Osteoblast (primary cell): ENCODE results near the gene CNBP. TPM values are rescaled to one million over a fixed set of nuclear protein-coding genes. Genes with fewer than 3 reads are reported as not detected.
A peak's percentile ranks its signal among the peaks of the same experiment; 100 is the strongest.

Experiments
- DNase-seq: peaks from one replicate; pipeline ENCODE4 v3.0.0; 2011; ENCODE audit warnings: low spot score, mixed read lengths; ENCODE audit not compliant: insufficient read length; ENCODE audit errors: missing footprints
- H2AFZ ChIP-seq: 2 replicates; pipeline ENCODE4 v1.6.0; 2011; ENCODE audit warnings: mild to moderate bottlenecking, low read length
- H3K27ac ChIP-seq: 2 replicates; pipeline ENCODE4 v1.5.1; 2011; ENCODE audit warnings: mild to moderate bottlenecking, low read depth, low read length, moderate library complexity
- H3K27me3 ChIP-seq: 2 replicates; pipeline ENCODE4 v1.6.0; 2012; ENCODE audit warnings: mild to moderate bottlenecking, control low read depth, inconsistent platforms, low read length, moderate library complexity; ENCODE audit not compliant: insufficient read depth
- H3K36me3 ChIP-seq: 2 replicates; pipeline ENCODE4 v1.5.1; 2011; ENCODE audit warnings: mild to moderate bottlenecking, low read length, control low read depth, moderate library complexity; ENCODE audit not compliant: insufficient read depth
- H3K4me1 ChIP-seq: 2 replicates; pipeline ENCODE4 v1.5.1; 2011; ENCODE audit warnings: mild to moderate bottlenecking, low read length, control low read depth, moderate library complexity; ENCODE audit not compliant: insufficient read depth
- H3K4me2 ChIP-seq: 2 replicates; pipeline ENCODE4 v1.6.0; 2011; ENCODE audit warnings: mild to moderate bottlenecking, low read length; ENCODE audit not compliant: insufficient read depth
- H3K4me3 ChIP-seq: fragments of 200-600 bp; sonication (generic); 3 replicates; pipeline ENCODE4 v1.5.1; 2012; ENCODE audit warnings: mild to moderate bottlenecking, low read length, inconsistent platforms; ENCODE audit not compliant: insufficient read depth
- H3K79me2 ChIP-seq: 2 replicates; pipeline ENCODE4 v1.6.0; 2012; ENCODE audit warnings: mild to moderate bottlenecking, low read length, control low read depth, inconsistent platforms; ENCODE audit not compliant: insufficient read depth
- H3K9me3 ChIP-seq: 2 replicates; pipeline ENCODE4 v1.5.1; 2011; ENCODE audit warnings: low read depth, low read length, control low read depth
- H4K20me1 ChIP-seq: 2 replicates; pipeline ENCODE4 v1.6.0; 2012; ENCODE audit warnings: mild to moderate bottlenecking, low read length, control low read depth; ENCODE audit not compliant: insufficient read depth
- total RNA-seq: library from RNA; depleted of rRNA; stranded (reverse); fragments of >200 nt; gene quantifications from 2 replicates; pipeline ENCODE4 v1.2.3, GENCODE V29; 2012
- TF ChIP-seq, protein P1 (sequence below): IDR thresholded peaks from 2 replicates; pipeline ENCODE4 v1.5.1; 2011; ENCODE audit warnings: mild to moderate bottlenecking, low read depth, low read length, moderate library complexity; ENCODE audit errors: extremely low read depth

Gene CNBP
- total RNA-seq, 1 donor = 233 TPM

DNA sequence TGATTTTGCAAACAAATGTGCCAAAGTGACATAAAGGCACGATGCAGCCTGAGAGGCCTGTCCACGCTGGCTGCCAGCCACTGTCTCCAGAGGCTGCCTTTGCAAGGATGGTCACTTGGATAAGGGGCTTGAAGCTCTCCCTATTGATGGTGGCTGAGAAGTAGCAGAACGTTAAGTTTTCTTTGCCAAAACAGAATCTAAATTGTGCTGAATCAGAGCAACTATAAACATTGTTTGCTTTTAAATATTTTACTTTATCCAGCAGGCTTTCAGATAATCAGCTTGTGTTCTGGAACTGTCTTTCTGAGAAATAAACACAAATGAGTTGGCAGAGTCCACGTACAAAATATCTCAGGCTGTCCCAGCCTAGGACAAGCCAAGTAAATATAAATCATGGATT is 23.8 kb upstream of the CNBP start:
- Histone ChIP-seq H3K4me3 (no peak overlapping the region), H4K20me1 (no peaks in the 10 kb centered on the region), H3K79me2 (no peaks in the 10 kb centered on the region), H3K36me3 (no peaks in the 10 kb centered on the region), H3K4me1 (peaks cover 11% of the 10 kb centered on the region), H3K9me3 (no peaks in the 10 kb centered on the region), H3K27me3 (no peaks in the 10 kb centered on the region), H2AFZ (peak overlapping the region; percentile 32), H3K4me2 (no peak overlapping the region), H3K27ac (no peak overlapping the region)
- DNase-seq = peak; percentile 55
- TF ChIP-seq, protein P1, sequence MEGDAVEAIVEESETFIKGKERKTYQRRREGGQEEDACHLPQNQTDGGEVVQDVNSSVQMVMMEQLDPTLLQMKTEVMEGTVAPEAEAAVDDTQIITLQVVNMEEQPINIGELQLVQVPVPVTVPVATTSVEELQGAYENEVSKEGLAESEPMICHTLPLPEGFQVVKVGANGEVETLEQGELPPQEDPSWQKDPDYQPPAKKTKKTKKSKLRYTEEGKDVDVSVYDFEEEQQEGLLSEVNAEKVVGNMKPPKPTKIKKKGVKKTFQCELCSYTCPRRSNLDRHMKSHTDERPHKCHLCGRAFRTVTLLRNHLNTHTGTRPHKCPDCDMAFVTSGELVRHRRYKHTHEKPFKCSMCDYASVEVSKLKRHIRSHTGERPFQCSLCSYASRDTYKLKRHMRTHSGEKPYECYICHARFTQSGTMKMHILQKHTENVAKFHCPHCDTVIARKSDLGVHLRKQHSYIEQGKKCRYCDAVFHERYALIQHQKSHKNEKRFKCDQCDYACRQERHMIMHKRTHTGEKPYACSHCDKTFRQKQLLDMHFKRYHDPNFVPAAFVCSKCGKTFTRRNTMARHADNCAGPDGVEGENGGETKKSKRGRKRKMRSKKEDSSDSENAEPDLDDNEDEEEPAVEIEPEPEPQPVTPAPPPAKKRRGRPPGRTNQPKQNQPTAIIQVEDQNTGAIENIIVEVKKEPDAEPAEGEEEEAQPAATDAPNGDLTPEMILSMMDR = no peak

GRCh38 chr3:129205109-129205832 is 21.6 kb upstream of the CNBP start:
- Histone ChIP-seq H3K9me3 (no peaks in the 10 kb centered on the region), H4K20me1 (no peaks in the 10 kb centered on the region), H2AFZ (no peak overlapping the region), H3K79me2 (no peaks in the 10 kb centered on the region), H3K4me2 (no peak overlapping the region), H3K27me3 (no peaks in the 10 kb centered on the region), H3K4me1 (no peaks in the 10 kb centered on the region), H3K27ac (no peak overlapping the region), H3K36me3 (no peaks in the 10 kb centered on the region), H3K4me3 (no peak overlapping the region)
- TF ChIP-seq, protein P1 = no peak
- DNase-seq = peak; percentile 22

GRCh38 chr3:129204473-129204872 is 20.8 kb upstream of the CNBP start:
- Histone ChIP-seq H3K27ac (no peak overlapping the region), H4K20me1 (no peaks in the 10 kb centered on the region), H3K36me3 (no peaks in the 10 kb centered on the region), H3K79me2 (no peaks in the 10 kb centered on the region), H2AFZ (no peak overlapping the region), H3K27me3 (no peaks in the 10 kb centered on the region), H3K4me1 (no peaks in the 10 kb centered on the region), H3K4me3 (no peak overlapping the region), H3K9me3 (no peaks in the 10 kb centered on the region), H3K4me2 (no peak overlapping the region)
- DNase-seq = no peak
- TF ChIP-seq, protein P1 = no peak

DNA sequence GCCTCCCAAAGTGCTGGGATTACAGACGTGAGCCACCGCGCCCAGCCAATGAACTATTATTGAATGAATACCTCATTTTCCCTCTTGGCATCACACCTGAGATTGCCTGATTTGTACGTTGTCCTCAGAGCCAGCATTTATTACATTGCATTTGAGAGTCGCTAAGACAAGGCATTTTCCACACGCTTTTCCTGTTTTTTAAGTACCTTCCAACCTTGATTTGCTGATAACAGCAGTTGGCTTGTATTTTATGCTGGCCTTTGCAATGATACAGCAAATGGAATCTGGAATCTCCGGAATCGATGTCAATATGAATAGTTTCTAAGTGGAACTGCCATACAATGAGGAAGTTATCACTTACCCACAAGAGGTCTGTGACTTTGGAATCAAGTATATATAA is 15.7 kb upstream of the CNBP start:
- Histone ChIP-seq H3K36me3 (no peaks in the 10 kb centered on the region), H3K27ac (no peak overlapping the region), H3K27me3 (no peaks in the 10 kb centered on the region), H3K9me3 (no peaks in the 10 kb centered on the region), H3K4me1 (peaks cover 23% of the 10 kb centered on the region), H4K20me1 (no peaks in the 10 kb centered on the region), H3K4me3 (no peak overlapping the region), H3K79me2 (peaks cover 2% of the 10 kb centered on the region), H2AFZ (no peak overlapping the region), H3K4me2 (no peak overlapping the region)
- no peak for DNase-seq
- TF ChIP-seq, protein P1 = no peak
